GM04503 (cell line): ENCODE measurements around the gene DAB1.
A peak's percentile ranks its signal among the peaks of the same experiment; 100 is the strongest.
"Not testable (repeated sequence)": the region's sequence is repeated elsewhere in the genome, so short reads cannot be mapped to it uniquely, and the experiment has no call there.

Source experiments
- DNase-seq: peaks from one replicate; pipeline ENCODE4 v3.0.0-alpha.2; 2012; ENCODE audit warnings: low read depth

The DAB1 gene

GRCh38 chr1:57272150-57272549, 151.7 kb downstream of the DAB1 start:
- DNase-seq, result no peak

GRCh38 chr1:57270927-57271698, 152.7 kb downstream of the DAB1 start:
- DNase-seq, result no peak

GRCh38 chr1:57269630-57270225, 154.1 kb downstream of the DAB1 start:
- DNase-seq, result no peak

- no peak for DNase-seq
Observed at GRCh38 chr1:57265104-57265503, 158.8 kb downstream of the DAB1 start.

- DNase-seq, result no peak
Observed at GRCh38 chr1:57262472-57262871, 161.4 kb downstream of the DAB1 start.

GRCh38 chr1:57258557-57259325, 165.1 kb downstream of the DAB1 start:
- peak; percentile 24 for DNase-seq

- no peak for DNase-seq
Observed at GRCh38 chr1:57255945-57256344, 167.9 kb downstream of the DAB1 start.

- peak; percentile 68 for DNase-seq
Observed at GRCh38 chr1:57254022-57254421, 169.8 kb downstream of the DAB1 start.

GRCh38 chr1:57252597-57253294, 171.1 kb downstream of the DAB1 start:
- no peak for DNase-seq

GRCh38 chr1:57250021-57250420, 173.8 kb downstream of the DAB1 start:
- DNase-seq, result no peak

GRCh38 chr1:57249511-57249910, 174.3 kb downstream of the DAB1 start:
- no peak for DNase-seq

- DNase-seq, result no peak
Observed at GRCh38 chr1:57248830-57249229, 175.0 kb downstream of the DAB1 start.

- DNase-seq, result no peak
Observed at GRCh38 chr1:57238233-57238781, 185.6 kb downstream of the DAB1 start.

- no peak for DNase-seq
Observed at GRCh38 chr1:57235730-57236510, 187.9 kb downstream of the DAB1 start.

- DNase-seq, result no peak
Observed at GRCh38 chr1:57234459-57234858, 189.4 kb downstream of the DAB1 start.

- DNase-seq, result no peak
Observed at GRCh38 chr1:57232500-57232899, 191.4 kb downstream of the DAB1 start.

- DNase-seq, result no peak
Observed at GRCh38 chr1:57229998-57230397, 193.9 kb downstream of the DAB1 start.

GRCh38 chr1:57229076-57229475, 194.8 kb downstream of the DAB1 start:
- DNase-seq, result no peak

GRCh38 chr1:57222801-57223200, 201.1 kb downstream of the DAB1 start:
- DNase-seq, result no peak

- DNase-seq, result no peak
Observed at GRCh38 chr1:57222307-57222706, 201.6 kb downstream of the DAB1 start.

- DNase-seq, result not testable (repeated sequence)
Observed at GRCh38 chr1:57220905-57221304, 203.0 kb downstream of the DAB1 start.
